ENCODE measurements around the gene LRRC19. TPM values are rescaled to one million over a fixed set of nuclear protein-coding genes. Genes with fewer than 3 reads are reported as not detected.

The LRRC19 gene
- total RNA-seq, 1 donor from 2014 or later, result not detected

GRCh38 chr9:27043176-27043575 lies 37.7 kb upstream of the LRRC19 start:
- TF ChIP-seq CTCF (IDR thresholded peaks at IDR 0.05; ENCODE audit: unreplicated experiment), result no peak
- H3K36me3 Mint-ChIP-seq, result peaks cover 6% of the 10 kb centered on the region

GRCh38 chr9:27042476-27042875 lies 37.0 kb upstream of the LRRC19 start:
- H3K4me3 Mint-ChIP-seq, result no peak overlapping the region
- H3K4me1 Mint-ChIP-seq, result peaks cover 8% of the 10 kb centered on the region
- no peak for DNase-seq (ENCODE audit: low spot score in 2 of 2, unreplicated experiment in 2 of 2)
- H3K36me3 Mint-ChIP-seq, result peaks cover 10% of the 10 kb centered on the region
- H3K9me3 Mint-ChIP-seq, result no peaks in the 10 kb centered on the region
- no peak for TF ChIP-seq CTCF (IDR thresholded peaks at IDR 0.05; ENCODE audit: unreplicated experiment)
- no peaks in the 10 kb centered on the region for H3K27me3 Mint-ChIP-seq (ENCODE audit: low read depth)
- peak overlapping the region; percentile 7 for H3K27ac Mint-ChIP-seq

More at GRCh38 chr9:27043176-27043575, 37.7 kb upstream of the LRRC19 start:
- no peak overlapping the region for H3K4me3 Mint-ChIP-seq
- no peak for DNase-seq (ENCODE audit: low spot score in 2 of 2, unreplicated experiment in 2 of 2)
- H3K9me3 Mint-ChIP-seq, result no peaks in the 10 kb centered on the region
- peaks cover 8% of the 10 kb centered on the region for H3K4me1 Mint-ChIP-seq
- H3K27ac Mint-ChIP-seq, result no peak overlapping the region
- no peaks in the 10 kb centered on the region for H3K27me3 Mint-ChIP-seq (ENCODE audit: low read depth)

GRCh38 chr9:27041746-27042145 lies 36.3 kb upstream of the LRRC19 start:
- H3K27me3 Mint-ChIP-seq (ENCODE audit: low read depth), result no peaks in the 10 kb centered on the region
- no peak for TF ChIP-seq CTCF (IDR thresholded peaks at IDR 0.05; ENCODE audit: unreplicated experiment)
- H3K27ac Mint-ChIP-seq, result no peak overlapping the region
- H3K9me3 Mint-ChIP-seq, result no peaks in the 10 kb centered on the region
- no peak for DNase-seq (ENCODE audit: low spot score in 2 of 2, unreplicated experiment in 2 of 2)
- H3K36me3 Mint-ChIP-seq, result peaks cover 12% of the 10 kb centered on the region
- H3K4me3 Mint-ChIP-seq, result no peak overlapping the region
- H3K4me1 Mint-ChIP-seq, result peaks cover 8% of the 10 kb centered on the region

GRCh38 chr9:27037499-27037898 lies 32.0 kb upstream of the LRRC19 start:
- Mint-ChIP-seq H3K36me3 (peaks cover 8% of the 10 kb centered on the region), H3K9me3 (no peaks in the 10 kb centered on the region), H3K4me3 (no peak overlapping the region), H3K4me1 (peaks cover 8% of the 10 kb centered on the region), H3K27ac (no peak overlapping the region), H3K27me3 (ENCODE audit: low read depth) (no peaks in the 10 kb centered on the region)
- no peak for TF ChIP-seq CTCF (IDR thresholded peaks at IDR 0.05; ENCODE audit: unreplicated experiment)
- DNase-seq (ENCODE audit: low spot score in 2 of 2, unreplicated experiment in 2 of 2), result no peak

GRCh38 chr9:27033815-27034403 lies 28.4 kb upstream of the LRRC19 start:
- H3K36me3 Mint-ChIP-seq, result peaks cover 8% of the 10 kb centered on the region
- H3K27me3 Mint-ChIP-seq (ENCODE audit: low read depth), result no peaks in the 10 kb centered on the region
- H3K9me3 Mint-ChIP-seq, result no peaks in the 10 kb centered on the region
- H3K4me1 Mint-ChIP-seq, result no peaks in the 10 kb centered on the region
- peak; percentile 88 for TF ChIP-seq CTCF (IDR thresholded peaks at IDR 0.05; ENCODE audit: unreplicated experiment)
- H3K4me3 Mint-ChIP-seq, result no peak overlapping the region
- no peak overlapping the region for H3K27ac Mint-ChIP-seq
- peak in 1 of 2 experiments; percentile 67 for DNase-seq (ENCODE audit: low spot score in 2 of 2, unreplicated experiment in 2 of 2)

- Mint-ChIP-seq H3K27ac (no peak overlapping the region), H3K4me3 (no peak overlapping the region), H3K36me3 (peaks cover 19% of the 10 kb centered on the region), H3K27me3 (ENCODE audit: low read depth) (no peaks in the 10 kb centered on the region), H3K9me3 (peaks cover 18% of the 10 kb centered on the region), H3K4me1 (no peaks in the 10 kb centered on the region)
- no peak for TF ChIP-seq CTCF (IDR thresholded peaks at IDR 0.05; ENCODE audit: unreplicated experiment)
- DNase-seq (ENCODE audit: low spot score in 2 of 2, unreplicated experiment in 2 of 2), result no peak
These were observed 23.7 kb upstream of the LRRC19 start for GRCh38 chr9:27029186-27029585.
